ENCODE data around the gene PLIN3.
"Not testable (repeated sequence)": the region's sequence is repeated elsewhere in the genome, so short reads cannot be mapped to it uniquely, and the experiment has no call there.

The PLIN3 gene

DNA sequence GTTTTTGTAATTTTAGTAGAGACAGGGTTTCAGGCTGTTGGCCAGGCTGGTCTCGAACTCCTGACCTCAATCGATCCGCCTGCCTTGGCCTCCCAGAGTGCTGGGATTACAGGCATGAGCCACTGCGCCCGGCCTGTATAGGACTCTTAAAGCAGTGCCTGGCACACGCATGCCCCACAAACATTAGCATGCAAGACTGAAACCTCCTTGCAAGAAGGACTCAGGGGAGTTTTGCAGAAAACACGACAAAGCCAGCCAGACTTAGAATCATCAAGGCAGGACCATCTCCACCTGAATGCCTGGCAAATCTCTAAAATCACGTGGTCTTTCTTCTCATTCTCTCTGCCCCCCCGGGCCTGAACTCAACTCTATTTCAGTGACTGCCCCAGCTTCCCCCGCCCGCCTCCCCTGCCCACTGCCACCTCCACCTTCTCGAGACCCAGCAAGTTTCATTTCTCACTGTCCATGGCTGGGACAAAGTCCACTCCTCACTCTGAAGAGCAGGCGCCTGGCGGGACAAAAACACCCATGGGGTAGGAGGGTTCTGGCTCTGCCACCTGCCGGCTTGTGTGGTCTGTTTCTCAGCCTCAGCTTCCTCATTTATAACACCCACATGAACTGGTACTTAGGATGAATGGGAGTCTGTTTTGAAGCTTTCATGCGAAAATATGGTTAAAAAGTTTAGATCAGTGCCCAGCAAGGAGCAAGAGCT lies 38.3 kb downstream of the PLIN3 start:
- no peak for TF ChIP-seq CTCF (IDR thresholded peaks at IDR 0.05; ENCODE audit: control insufficient read depth, insufficient read depth, low read depth, low read length, missing control alignments)
- no peak overlapping the region for H3K4me3 ChIP-seq (ENCODE audit: control insufficient read depth, low read depth, low read length)
- DNase-seq (ENCODE audit: low read depth), result no peak

GRCh38 chr19:4823577-4823976 lies 43.9 kb downstream of the PLIN3 start:
- no peak for DNase-seq (ENCODE audit: low read depth)
- H3K4me3 ChIP-seq (ENCODE audit: control insufficient read depth, low read depth, low read length), result no peak overlapping the region
- no peak for TF ChIP-seq CTCF (IDR thresholded peaks at IDR 0.05; ENCODE audit: control insufficient read depth, insufficient read depth, low read depth, low read length, missing control alignments)

DNA sequence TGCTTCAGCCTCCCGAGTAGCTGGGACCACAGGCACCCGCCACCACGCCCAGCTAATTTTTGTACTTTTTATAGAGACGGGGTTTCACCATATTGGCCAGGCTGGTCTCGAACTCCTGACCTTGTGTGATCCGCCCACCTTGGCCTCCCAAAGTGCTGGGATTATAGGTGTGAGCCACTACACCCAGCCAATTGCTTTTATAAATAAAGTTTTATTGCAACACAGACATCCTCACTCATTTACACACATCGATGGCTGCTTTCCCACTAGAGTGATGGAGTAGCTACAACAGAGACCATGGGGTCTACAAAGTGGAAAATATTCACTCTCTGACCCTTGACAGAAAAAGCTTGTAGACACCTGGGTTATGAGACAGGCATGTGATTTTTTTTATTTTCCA lies 45.1 kb downstream of the PLIN3 start:
- DNase-seq (ENCODE audit: low read depth); H3K4me3 ChIP-seq (ENCODE audit: control insufficient read depth, low read depth, low read length): not testable (repeated sequence)

DNA sequence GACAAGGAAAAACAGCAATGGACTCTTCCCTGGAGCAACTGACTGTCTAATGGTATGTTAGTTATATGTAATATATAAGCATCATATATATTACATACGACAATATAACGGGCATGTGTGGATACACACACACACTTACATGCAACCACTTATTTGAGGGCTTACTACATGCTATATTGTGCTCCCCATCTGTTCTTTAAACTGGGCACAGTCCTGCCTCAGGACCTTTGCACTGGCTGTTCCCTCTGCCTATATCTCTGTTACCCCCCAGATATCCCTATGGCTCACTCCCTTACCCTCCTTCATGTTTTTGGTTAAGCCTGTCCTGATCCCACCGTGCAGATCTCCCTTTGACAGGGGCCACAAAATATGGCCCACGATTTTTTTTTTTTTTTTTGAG lies 46.2 kb downstream of the PLIN3 start:
- no peak for TF ChIP-seq CTCF (IDR thresholded peaks at IDR 0.05; ENCODE audit: control insufficient read depth, insufficient read depth, low read depth, low read length, missing control alignments)
- DNase-seq (ENCODE audit: low read depth), result no peak
- no peak overlapping the region for H3K4me3 ChIP-seq (ENCODE audit: control insufficient read depth, low read depth, low read length)

DNA sequence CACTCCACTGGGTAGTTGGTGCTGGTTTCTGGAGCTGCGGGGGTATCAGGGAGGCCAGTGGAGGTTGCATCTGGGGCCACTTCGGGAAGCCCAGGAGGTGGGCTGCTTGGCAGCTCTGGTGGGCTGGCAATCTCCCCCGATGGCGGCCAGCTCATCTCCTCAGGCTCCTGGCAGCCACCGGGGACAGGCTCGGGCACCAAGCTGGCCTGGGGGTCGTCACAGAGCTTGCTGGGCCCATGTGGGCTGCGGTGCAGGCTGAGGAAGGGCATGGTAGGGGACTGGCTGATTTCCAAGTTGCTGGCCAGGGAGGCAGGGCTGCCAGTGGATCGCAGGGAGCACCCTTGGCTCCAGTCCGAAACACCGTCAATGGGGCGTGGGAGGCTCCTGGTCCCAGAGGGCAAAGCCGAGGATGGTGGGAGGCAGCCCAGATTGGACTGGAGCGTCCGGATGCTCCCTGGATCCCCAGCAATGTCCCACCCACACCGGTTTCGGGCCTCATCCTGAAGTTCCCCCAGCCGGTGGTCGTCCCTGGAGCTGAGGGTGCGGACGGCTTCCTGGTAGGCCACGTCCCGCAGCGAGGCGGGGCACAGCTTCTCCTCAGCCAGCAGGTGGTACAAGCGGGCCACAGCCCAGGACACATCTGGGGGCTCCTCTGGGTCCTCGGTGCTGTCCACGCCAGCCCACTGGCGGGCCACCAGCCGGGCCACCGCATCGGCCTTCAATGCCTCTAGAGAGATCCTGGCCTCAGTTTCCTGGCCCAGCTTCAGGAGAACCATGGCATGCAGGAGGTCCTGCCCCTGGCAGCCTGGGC lies 49.8 kb downstream of the PLIN3 start:
- DNase-seq (ENCODE audit: low read depth), result no peak
- TF ChIP-seq CTCF (IDR thresholded peaks at IDR 0.05; ENCODE audit: control insufficient read depth, insufficient read depth, low read depth, low read length, missing control alignments), result no peak
- no peak overlapping the region for H3K4me3 ChIP-seq (ENCODE audit: control insufficient read depth, low read depth, low read length)

- no peak overlapping the region for H3K4me3 ChIP-seq (ENCODE audit: control insufficient read depth, low read depth, low read length)
- no peak for DNase-seq (ENCODE audit: low read depth)
- TF ChIP-seq CTCF (IDR thresholded peaks at IDR 0.05; ENCODE audit: control insufficient read depth, insufficient read depth, low read depth, low read length, missing control alignments), result no peak
Measured at GRCh38 chr19:4816950-4817278, 50.6 kb downstream of the PLIN3 start.

- no peak overlapping the region for H3K4me3 ChIP-seq (ENCODE audit: control insufficient read depth, low read depth, low read length)
- TF ChIP-seq CTCF (IDR thresholded peaks at IDR 0.05; ENCODE audit: control insufficient read depth, insufficient read depth, low read depth, low read length, missing control alignments), result no peak
- no peak for DNase-seq (ENCODE audit: low read depth)
Measured at GRCh38 chr19:4816202-4816949, 51.1 kb downstream of the PLIN3 start.
